Nephron progenitor cell (in vitro differentiated cells): ENCODE data around the gene HOXB7.

ENCODE experiments used
- DNase-seq: peaks from one replicate; pipeline ENCODE4 v3.0.0; 2021
- H3K27ac Mint-ChIP-seq: 2 replicates; pipeline ENCODE4 v1.8.0; 2021; ENCODE audit warnings: mild to moderate bottlenecking, moderate library complexity, mixed read lengths
- H3K27me3 Mint-ChIP-seq: 2 replicates; pipeline ENCODE4 v1.8.0; 2021; ENCODE audit warnings: mild to moderate bottlenecking, low read depth, mixed read lengths; ENCODE audit not compliant: poor library complexity
- H3K36me3 Mint-ChIP-seq: 2 replicates; pipeline ENCODE4 v1.8.0; 2021; ENCODE audit warnings: low read depth, mixed read lengths
- H3K4me1 Mint-ChIP-seq: 2 replicates; pipeline ENCODE4 v1.8.0; 2021; ENCODE audit warnings: mixed read lengths
- H3K4me3 Mint-ChIP-seq: 2 replicates; pipeline ENCODE4 v1.8.0; 2021; ENCODE audit warnings: mild to moderate bottlenecking, moderate library complexity, mixed read lengths
- H3K9me3 Mint-ChIP-seq: 2 replicates; pipeline ENCODE4 v1.8.0; 2021; ENCODE audit warnings: mild to moderate bottlenecking, moderate library complexity, mixed read lengths
- TF ChIP-seq, protein P1 (sequence below): fragments of 200-600 bp; sonication (generic); IDR thresholded peaks from 2 replicates; pipeline ENCODE4 v1.5.0; 2021; ENCODE audit warnings: antibody characterized with exemption

The HOXB7 gene

DNA sequence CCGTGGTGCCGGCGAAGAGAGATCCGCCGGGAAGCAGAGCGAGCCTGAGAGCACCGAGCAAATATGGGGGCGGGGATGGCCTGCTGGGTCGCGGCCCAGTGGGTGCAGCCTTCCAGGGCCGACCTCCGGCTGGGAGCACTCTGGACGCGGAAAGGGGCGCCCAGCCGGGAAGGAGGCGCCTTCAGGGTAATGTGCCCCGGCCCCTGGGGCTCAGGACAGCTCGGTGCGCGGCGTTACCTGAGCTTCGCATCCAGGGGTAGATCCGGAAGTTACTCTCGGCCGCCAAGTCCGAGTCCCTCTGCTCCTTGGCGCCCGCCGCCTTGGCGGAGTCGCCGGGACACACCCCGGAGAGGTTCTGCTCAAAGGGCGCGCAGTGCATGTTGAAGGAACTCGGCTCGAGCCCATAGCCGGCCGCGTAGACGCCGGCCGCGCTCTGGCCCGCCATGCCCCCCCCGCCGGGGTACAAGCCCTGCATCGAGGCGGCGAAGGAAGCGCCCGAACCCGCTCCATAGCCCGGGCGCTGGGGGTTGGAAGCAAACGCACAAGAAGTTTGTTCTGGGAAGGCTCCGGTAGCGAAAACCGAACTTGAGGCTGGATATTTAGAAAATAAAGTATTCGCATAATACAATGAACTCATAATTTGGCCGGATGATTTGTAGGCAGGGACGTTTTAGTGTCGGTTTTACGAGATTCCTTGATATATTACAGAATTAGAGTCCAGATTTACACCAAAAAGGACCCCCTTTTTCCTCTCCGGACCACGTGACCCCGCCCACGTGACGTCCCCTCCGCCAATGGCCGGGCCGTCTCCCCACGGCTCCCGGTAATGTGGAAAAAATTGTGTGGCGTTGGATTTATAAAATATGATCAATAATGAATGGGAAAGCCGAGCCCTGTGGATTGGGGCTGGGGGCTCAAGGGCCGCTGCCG is at the start of gene HOXB7:
TSS of gene HOXB7 (minus strand) at position 736 of the 930 bp plus-strand sequence. CDS start at position 637, 99 bp downstream.
- peaks cover 3% of the 10 kb centered on the region for H3K27me3 Mint-ChIP-seq
- peak; percentile 83 for DNase-seq
- H3K9me3 Mint-ChIP-seq: no peaks in the 10 kb centered on the region
- H3K27ac Mint-ChIP-seq: peak within 1 kb of the TSS; percentile 100
- peaks cover 36% of the 10 kb centered on the region for H3K36me3 Mint-ChIP-seq
- H3K4me1 Mint-ChIP-seq: peaks cover 50% of the 10 kb centered on the region
- H3K4me3 Mint-ChIP-seq: peak within 1 kb of the TSS; percentile 99
- TF ChIP-seq, protein P1, sequence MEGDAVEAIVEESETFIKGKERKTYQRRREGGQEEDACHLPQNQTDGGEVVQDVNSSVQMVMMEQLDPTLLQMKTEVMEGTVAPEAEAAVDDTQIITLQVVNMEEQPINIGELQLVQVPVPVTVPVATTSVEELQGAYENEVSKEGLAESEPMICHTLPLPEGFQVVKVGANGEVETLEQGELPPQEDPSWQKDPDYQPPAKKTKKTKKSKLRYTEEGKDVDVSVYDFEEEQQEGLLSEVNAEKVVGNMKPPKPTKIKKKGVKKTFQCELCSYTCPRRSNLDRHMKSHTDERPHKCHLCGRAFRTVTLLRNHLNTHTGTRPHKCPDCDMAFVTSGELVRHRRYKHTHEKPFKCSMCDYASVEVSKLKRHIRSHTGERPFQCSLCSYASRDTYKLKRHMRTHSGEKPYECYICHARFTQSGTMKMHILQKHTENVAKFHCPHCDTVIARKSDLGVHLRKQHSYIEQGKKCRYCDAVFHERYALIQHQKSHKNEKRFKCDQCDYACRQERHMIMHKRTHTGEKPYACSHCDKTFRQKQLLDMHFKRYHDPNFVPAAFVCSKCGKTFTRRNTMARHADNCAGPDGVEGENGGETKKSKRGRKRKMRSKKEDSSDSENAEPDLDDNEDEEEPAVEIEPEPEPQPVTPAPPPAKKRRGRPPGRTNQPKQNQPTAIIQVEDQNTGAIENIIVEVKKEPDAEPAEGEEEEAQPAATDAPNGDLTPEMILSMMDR: no peak

DNA sequence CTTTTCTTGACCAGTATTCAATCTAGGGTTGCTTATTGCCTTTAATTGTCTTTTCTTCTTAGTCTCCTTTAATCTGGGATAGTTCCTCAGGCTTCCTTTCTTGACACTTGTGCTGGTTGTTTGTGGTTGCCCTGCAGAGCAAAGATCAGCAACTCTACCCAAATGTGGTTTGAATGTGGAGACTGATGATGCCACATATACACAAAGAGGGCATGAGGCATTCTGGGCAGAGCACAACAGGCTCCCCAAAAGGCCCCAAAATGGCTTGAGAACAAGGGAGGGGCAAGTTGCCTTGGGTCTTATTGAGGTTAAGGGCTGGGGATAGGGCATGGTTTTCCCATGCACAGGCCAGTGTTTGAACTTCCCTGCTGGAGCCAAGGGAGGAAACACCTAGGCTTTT is 45.1 kb upstream of the HOXB7 start:
- no peak for DNase-seq
- no peak overlapping the region for H3K4me3 Mint-ChIP-seq
- no peaks in the 10 kb centered on the region for H3K4me1 Mint-ChIP-seq
- peaks cover 73% of the 10 kb centered on the region for H3K36me3 Mint-ChIP-seq
- TF ChIP-seq, protein P1: no peak
- H3K27ac Mint-ChIP-seq: no peak overlapping the region
- H3K9me3 Mint-ChIP-seq: peaks cover 29% of the 10 kb centered on the region
- peaks cover 8% of the 10 kb centered on the region for H3K27me3 Mint-ChIP-seq

DNA sequence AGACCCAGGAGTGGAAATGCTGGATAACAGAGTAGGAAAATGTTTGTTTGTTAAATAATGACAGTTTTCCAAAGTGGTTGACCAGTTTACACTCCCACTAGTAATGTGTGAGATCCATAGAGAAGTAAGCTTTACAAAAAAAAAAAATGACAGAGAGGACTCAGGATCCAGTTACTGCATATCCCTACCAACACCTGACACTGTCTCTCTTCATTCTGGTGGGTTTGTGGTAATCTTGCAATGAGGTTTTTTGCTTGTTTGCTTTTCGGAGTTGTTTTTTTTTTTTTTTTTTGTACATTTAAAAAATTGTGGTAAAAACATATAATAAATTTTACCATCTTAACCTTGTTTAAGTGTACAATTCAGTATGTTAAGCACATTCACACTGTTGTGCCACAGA is 38.9 kb upstream of the HOXB7 start:
- DNase-seq: no peak
- Mint-ChIP-seq H3K4me1 (peaks cover 35% of the 10 kb centered on the region), H3K27me3 (peaks cover 24% of the 10 kb centered on the region), H3K27ac (no peak overlapping the region), H3K9me3 (peaks cover 5% of the 10 kb centered on the region), H3K36me3 (peaks cover 45% of the 10 kb centered on the region), H3K4me3 (no peak overlapping the region)
- TF ChIP-seq, protein P1: no peak

DNA sequence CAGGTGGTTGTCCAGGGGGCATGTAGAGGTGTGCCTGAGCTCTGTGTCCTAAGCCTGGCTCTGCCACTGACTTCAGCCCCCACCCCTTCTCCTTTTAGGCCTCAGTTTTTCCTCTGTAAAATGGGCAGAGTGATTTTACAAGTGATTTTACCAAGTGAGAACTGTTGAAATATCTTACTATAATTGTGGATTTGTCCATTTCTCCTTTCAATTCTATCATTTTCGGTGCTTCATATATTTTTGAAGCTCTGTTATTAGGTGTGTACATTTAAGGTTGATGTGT is 37.1 kb upstream of the HOXB7 start:
- Mint-ChIP-seq H3K9me3 (peaks cover 5% of the 10 kb centered on the region), H3K4me3 (peak overlapping the region; percentile 99), H3K4me1 (peaks cover 53% of the 10 kb centered on the region), H3K27ac (peak overlapping the region; percentile 95), H3K27me3 (peaks cover 21% of the 10 kb centered on the region), H3K36me3 (peaks cover 39% of the 10 kb centered on the region)
- DNase-seq: no peak
- TF ChIP-seq, protein P1: no peak

DNA sequence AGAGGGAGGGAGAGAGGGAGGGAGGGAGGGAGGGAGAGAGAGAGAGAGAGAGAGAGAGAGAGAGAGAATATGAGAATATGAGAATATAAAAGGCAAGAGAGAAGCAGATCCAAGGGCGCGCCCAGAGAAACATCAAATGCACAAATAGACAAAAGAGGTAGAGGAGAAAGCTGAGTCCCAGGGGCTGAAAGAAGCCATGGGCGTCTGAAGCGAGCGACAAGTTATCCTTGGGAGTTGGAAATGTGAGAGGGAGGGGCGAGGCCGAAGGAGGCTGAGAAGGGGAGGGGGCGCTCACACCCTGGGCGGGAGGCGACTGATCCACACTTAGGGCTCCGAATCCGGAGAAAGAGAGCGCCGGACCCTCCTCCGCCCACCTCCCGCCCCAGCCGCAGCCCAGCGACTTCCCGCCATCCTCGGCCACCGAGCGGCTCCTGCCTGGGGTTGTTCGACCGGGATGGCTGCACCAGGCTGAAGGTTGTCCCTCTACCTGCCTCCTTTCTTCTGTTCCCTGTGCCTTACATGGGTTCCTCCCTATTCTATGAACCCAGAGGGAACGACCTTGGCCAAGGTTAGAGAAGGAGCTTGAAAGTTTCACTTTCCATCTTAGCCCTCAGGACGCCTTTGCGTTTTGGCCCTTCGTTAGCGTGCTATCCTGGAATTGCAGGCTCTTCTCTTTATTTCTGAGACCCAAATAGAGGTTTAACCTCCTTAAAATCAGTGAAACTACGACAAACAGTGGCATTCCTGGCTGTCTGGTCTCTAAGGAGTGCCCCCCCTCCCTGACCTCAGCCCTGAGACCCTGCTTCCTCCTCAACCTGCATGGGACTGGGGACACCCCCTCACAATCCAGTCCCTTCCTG is 36.5 kb upstream of the HOXB7 start:
- peak; percentile 78 for DNase-seq
- Mint-ChIP-seq H3K4me1 (peaks cover 59% of the 10 kb centered on the region), H3K27me3 (peaks cover 18% of the 10 kb centered on the region), H3K9me3 (peaks cover 4% of the 10 kb centered on the region), H3K4me3 (peak overlapping the region; percentile 99), H3K27ac (peak overlapping the region; percentile 96), H3K36me3 (peaks cover 35% of the 10 kb centered on the region)
- TF ChIP-seq, protein P1: no peak
